Measurements from ENCODE around the gene NPY1R. TPM values are rescaled to one million over a fixed set of nuclear protein-coding genes. Genes with fewer than 3 reads are reported as not detected.

Gene NPY1R
- total RNA-seq, 2 donors from 2014 or later: 4.9 to 6.6 TPM

DNA sequence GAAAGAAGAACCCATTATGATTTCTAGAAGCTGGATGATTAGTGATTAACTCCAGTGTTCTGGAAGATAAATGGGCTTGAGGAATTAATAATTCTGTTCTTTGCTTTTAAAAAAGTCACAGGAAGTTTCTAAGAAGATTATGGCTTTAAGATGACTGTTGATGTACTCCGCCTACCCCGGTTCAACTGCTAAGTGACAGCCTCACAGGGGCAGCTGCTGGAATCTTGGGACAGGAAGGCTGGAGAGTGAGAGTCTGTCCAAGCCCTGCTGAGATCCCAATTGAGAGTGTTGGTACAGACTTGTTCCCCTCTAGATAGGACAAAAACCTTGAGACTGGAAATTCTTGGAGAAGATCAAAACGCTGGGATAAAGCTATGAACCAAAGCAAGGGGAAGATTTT lies 37.3 kb downstream of the NPY1R start:
- intact Hi-C loops (cut with DNase I, micrococcal nuclease): no loop called here
- ATAC-seq: no peak
- no peak for DNase-seq

DNA sequence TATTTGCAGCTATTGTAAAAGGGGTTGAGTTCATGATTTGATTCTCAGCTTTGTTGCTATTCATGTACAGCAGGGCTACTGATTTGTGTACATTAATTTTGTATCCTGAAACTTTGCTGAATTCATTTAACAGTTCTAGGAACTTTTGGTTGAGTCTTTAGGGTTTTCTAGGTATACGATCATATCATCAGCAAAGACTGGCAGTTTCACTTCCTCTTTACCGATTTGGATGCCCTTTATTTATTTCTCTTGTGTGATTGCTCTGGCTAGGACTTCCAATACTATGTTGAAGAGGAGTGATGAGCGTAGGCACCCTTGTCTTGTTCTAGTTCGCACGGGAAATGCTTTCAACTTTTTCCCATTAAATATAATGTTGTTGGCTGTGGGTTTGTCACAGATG lies 48.1 kb downstream of the NPY1R start:
- DNase-seq (no peak), ATAC-seq (no peak)
- intact Hi-C loops (cut with DNase I, micrococcal nuclease): no loop called here

DNA sequence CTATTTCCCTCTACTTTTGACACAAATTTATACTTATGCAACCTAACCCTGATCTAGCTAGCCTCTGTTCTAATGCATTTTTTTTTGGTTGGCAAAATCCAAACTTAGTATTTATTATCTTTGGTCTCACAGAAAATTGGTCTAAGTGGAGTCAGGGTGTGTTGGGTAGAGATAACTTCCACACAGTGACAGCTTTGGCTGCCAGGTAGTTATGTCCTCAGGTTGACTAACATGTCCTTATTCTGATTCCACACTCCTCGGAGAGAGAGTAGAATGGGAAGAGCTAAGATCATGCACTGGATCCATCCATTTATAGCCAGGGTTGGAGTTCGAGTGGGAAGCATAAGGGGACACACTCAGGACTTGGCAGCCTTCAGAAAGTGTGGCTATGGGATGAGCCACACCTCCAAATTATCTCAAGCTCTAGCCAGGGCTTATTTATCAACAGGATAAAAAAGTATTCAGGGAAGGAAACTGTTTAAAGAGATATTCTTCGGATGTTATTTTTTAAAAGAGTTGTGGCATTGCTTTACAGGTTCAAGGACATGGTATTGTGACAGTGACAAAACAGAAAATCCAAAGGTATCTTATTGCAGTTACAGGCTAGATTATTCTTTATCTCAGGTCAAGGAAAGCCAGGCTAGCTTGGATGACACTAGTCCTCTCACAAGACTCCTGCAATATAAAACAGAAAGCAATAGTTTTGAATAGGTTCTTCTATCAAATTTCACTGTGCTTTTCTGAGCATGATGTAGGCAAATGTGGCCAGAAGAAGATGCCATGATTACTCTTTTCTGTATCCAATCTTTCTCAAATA lies 51.5 kb downstream of the NPY1R start:
- ATAC-seq (no peak), DNase-seq (no peak)
- intact Hi-C loops (cut with DNase I, micrococcal nuclease): no loop called here

DNA sequence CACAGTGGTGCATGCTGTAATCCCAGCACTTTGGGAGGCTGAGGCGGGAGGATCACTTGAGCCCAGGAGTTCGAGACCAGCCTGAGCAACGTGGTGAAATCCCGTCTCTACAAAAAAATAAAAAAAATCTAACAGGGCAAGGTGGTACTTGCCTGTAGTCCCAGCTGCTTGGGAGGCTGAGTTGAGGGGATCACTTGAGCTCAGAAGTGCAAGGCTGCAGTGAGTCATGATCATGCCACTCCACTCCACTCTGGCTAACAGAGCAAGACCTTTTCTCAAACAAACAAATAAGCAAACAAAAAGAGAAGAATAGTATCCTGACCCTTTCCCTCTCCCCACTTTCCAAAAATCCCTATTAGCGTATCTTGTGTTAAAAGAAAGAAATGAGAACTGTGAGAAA lies 52.7 kb downstream of the NPY1R start:
- intact Hi-C loops (cut with DNase I, micrococcal nuclease): no loop called here
- ATAC-seq: no peak
- no peak for DNase-seq

DNA sequence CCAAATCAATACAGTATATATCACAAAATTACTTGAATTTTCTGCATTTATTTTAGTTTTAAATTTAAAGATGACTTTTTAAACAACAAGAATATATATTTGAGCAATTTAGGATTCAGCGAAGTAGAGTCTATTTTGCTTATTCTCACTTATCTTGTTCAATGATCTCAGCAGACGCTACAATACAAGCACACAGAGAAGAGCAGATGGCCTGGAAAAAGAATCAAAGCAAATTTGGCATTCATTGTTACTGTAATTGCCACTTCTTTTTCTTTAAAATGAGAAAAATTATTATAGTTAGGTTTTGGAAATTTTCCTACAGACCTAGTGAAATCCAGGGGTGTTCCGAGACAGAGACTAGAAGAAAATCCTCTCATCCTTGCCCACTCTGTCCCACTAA lies 57.5 kb downstream of the NPY1R start:
- DNase-seq (no peak), ATAC-seq (no peak)
- intact Hi-C loops (cut with DNase I, micrococcal nuclease): no loop called here

Other genes with a start within 250 kb of the NPY1R start
- gene NAF1, start 165.7 kb downstream of the NPY1R start, total RNA-seq: 10 to 100 TPM; 13.5 to 15.3 TPM
- gene NPY5R, start 11.3 kb upstream of the NPY1R start, total RNA-seq: under 1 TPM; 0.55 to 0.70 TPM
- gene TKTL2, start 141.2 kb upstream of the NPY1R start, total RNA-seq: not detected
- 10 to 100 TPM; 14.6 to 20.6 TPM for gene TMA16, start 162.1 kb upstream of the NPY1R start, total RNA-seq

All from left colon (tissue), 2 donors.